Mucosa of descending colon (tissue), 3 donors: ENCODE data around the gene SLFN5. TPM values are rescaled to one million over a fixed set of nuclear protein-coding genes. Genes with fewer than 3 reads are reported as not detected.
"Not testable (repeated sequence)": the region's sequence is repeated elsewhere in the genome, so short reads cannot be mapped to it uniquely, and the experiment has no call there.

Experiments used
- ATAC-seq: fragments of 200-7000 bp; cut with Tn5 transposase; one replicate; pipeline ENCODE4 v1.9.1; 2020; ENCODE audit warnings: mild to moderate bottlenecking, moderate library complexity
- DNase-seq, 3 donors: peaks; one replicate each; pipeline ENCODE4 v3.0.0-alpha.2; 2020
- H3K36me3 ChIP-seq: fragments of 200-600 bp; one replicate; pipeline ENCODE4 v1.8.0; 2021; ENCODE audit warnings: low read depth, mild to moderate bottlenecking
- H3K4me1 ChIP-seq: fragments of 200-600 bp; one replicate; pipeline ENCODE4 v1.8.0; 2021; ENCODE audit warnings: low read depth, mild to moderate bottlenecking
- H3K4me3 ChIP-seq: fragments of 200-600 bp; one replicate; pipeline ENCODE4 v1.8.0; 2021; ENCODE audit warnings: mild to moderate bottlenecking
- H3K9me3 ChIP-seq: fragments of 200-600 bp; one replicate; pipeline ENCODE4 v1.8.0; 2021; ENCODE audit warnings: mild to moderate bottlenecking
- CTCF ChIP-seq: fragments of 200-600 bp; IDR thresholded peaks from one replicate; pipeline ENCODE4 v1.8.0; 2022; ENCODE audit warnings: antibody characterized with exemption, mild to moderate bottlenecking
- intact Hi-C, 2 donors: fragments of 100-400 bp; cut with DNase I in 1 of 2; cut with micrococcal nuclease in 1 of 2; formaldehyde crosslinking; loops; one replicate each; pipeline versions ENCODE4 v1.11.0 to v1.11.1; 2022; cut with DNase I, micrococcal nuclease
- total RNA-seq, 3 donors: library from RNA; stranded (reverse); fragmentation: NEBNext Ultra II Directional in 2 of 3; extraction: Animal tissue kit (Norgen Biotek cat#: 25700) in 2 of 3; gene quantifications; one replicate each; pipeline versions ENCODE4 v1.2.1 to v1.2.4, GENCODE V29; 2021 to 2023
- donor health status: DM: no; HTN: no; CAD: no; lungs with moderate emphysema.
- donor health status: DM: no; HTN: no; CAD: no.
- donor health status: DM: no; HTN: yes; CAD: no.

Gene SLFN5
- total RNA-seq, 3 donors from 2014 or later: 8.5 to 29.7 (median 11.7) TPM

DNA sequence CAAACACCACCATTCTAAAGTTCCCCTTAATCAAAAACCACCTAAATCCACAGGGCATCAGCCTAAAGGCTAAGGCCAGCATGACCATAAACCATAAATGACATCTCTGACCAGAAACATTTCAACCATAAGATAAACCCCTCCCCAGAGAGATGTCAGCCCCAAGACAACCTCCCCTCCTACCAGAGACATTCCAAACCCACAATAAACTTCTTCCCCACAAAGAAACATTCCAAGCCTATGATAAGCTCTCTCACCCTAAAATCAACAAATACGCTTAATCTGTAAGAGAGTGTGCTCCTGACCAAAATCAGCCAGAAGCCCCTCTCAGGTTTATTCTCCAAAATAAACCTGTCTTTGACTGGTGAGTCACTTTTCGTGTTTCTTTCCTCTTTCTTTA is 54.8 kb downstream of the SLFN5 start:
- no peak for DNase-seq
- intact Hi-C loops: no loop called here

DNA sequence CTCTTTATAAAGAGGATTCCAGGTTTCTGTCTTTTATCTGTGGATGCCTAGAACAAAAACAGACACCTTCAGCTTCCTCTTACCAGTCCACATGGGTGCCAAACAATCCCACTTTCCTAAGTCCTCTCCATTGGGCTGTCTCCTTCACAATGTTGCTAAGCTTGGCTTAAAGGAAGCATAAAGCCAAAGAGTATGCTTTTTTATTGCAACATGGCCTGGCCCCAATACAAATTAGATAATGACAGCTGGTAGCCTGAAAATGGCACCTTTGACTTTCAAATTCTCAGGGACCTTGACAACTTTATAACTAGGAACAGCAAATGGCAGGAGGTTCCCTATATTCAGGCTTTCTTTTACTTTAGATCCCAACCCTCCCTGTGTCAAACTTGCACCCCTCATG is 55.8 kb downstream of the SLFN5 start:
- Histone ChIP-seq H3K36me3 (no peaks in the 10 kb centered on the region), H3K4me3 (no peak overlapping the region), H3K9me3 (no peaks in the 10 kb centered on the region), H3K4me1 (no peaks in the 10 kb centered on the region)
- DNase-seq: no peak
- no peak for TF ChIP-seq CTCF
- ATAC-seq: no peak
- intact Hi-C loops: no loop called here

More for the DNA sequence above, 54.8 kb downstream of the SLFN5 start:
- H3K9me3 ChIP-seq: no peaks in the 10 kb centered on the region
- H3K4me1 ChIP-seq: no peaks in the 10 kb centered on the region
- no peaks in the 10 kb centered on the region for H3K36me3 ChIP-seq
- H3K4me3 ChIP-seq: no peak overlapping the region
- ATAC-seq: no peak
- no peak for TF ChIP-seq CTCF

DNA sequence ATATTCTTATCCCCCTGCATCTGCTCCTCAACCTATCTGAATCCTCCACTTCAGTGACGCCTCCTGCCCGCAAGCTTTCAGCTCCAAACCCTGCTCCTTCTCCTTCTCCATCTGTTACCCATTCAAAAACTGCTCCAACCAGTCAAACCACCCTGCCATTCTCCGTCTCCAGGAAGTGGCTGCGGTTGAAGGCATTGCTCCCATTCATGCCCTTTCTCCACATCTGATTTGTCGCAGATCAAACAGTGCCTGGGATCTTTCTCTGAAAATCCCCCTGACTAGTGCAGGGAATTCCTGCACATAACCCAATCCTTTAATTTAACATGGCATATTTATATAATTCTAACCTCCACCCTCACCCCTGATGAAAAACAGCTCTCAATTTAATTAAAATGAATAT is 56.3 kb downstream of the SLFN5 start:
- H3K9me3 ChIP-seq: no peaks in the 10 kb centered on the region
- DNase-seq (peak in 1 of 3 donors; percentile 39), ATAC-seq (peak; percentile 33)
- no peak for TF ChIP-seq CTCF
- no peaks in the 10 kb centered on the region for H3K36me3 ChIP-seq
- no peak overlapping the region for H3K4me3 ChIP-seq
- intact Hi-C loops: no loop called here
- no peaks in the 10 kb centered on the region for H3K4me1 ChIP-seq

GRCh38 chr17:35309345-35309744 is 66.5 kb downstream of the SLFN5 start:
- H3K9me3 ChIP-seq, H3K36me3 ChIP-seq, H3K4me1 ChIP-seq, H3K4me3 ChIP-seq, ATAC-seq, DNase-seq, intact Hi-C loops: not testable (repeated sequence)

DNA sequence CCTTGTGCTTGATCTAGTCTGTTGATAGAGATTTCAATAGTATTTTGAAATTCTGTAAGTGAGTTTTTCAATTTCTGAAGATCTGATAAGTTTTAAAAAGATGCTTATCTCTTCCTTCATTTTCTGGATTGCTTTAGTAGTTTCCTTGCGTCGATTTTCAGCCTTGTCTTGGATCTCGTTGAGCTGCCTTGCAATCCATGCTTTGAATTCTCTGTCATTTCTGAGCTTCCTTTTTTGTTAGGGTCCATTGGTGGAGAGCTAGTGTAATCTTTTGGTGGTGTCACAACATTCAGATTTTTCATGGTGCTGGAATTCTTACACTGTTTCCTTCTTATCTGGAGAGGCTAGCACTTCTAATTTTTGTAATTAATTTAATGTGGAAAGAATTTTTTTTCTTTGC is 69.5 kb downstream of the SLFN5 start:
- intact Hi-C loops: loop anchor here (5.0 kb wide), 3 partner anchors 220 to 435 kb away; partner anchors contain the start of gene SLFN12L (in 1 of the 2)
- peaks cover 4% of the 10 kb centered on the region for H3K9me3 ChIP-seq
- no peaks in the 10 kb centered on the region for H3K36me3 ChIP-seq
- TF ChIP-seq CTCF: no peak
- no peaks in the 10 kb centered on the region for H3K4me1 ChIP-seq
- ATAC-seq (no peak), DNase-seq (no peak)
- H3K4me3 ChIP-seq: no peak overlapping the region

DNA sequence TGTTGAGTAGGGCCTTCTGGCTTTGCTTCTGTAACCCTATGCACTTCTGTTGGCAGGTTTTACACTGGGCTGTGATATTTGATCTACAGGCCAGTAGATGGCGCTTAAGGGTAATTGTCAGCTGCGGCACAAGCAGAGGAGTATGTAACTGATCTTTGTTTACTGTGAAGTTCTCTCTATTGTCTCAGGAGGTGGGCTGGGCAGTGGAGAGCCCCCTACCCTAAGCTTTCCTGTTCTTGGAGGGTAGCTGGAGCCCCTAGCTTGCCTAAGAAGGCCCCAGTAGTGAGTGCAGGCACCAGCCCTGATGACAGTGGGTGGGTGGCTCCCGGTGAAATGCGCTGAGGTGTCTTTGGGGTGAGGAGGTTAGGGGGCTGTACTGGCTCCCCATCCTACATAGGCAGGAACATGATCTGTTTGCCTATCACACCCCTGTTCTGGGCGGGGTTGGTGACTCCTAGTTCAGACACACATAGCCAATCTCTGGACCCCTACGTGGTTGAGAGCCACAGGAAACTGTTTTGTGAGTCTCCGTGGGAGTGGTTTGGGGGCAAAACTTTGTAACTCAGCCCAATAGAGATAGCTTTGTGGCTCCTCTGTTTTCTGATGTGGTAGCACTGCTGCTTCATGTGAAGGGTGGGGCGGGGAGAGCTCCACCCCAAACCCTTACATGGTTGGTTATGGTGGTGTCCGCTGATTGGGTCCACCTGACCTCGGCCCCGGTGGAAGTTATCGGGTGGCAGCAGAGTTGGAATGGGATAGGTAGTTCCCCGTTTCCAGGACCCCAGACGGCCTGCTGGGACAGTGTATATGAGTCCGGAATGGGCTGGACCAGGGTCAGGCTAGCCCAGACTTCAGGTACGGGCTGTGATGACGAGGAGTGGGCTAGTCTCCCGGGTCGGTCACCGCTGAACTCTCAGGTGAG is 70.2 kb downstream of the SLFN5 start:
- ATAC-seq: peak; percentile 89
- no peak overlapping the region for H3K4me3 ChIP-seq

More for the DNA sequence above, 70.2 kb downstream of the SLFN5 start:
- Histone ChIP-seq H3K9me3 (peaks cover 4% of the 10 kb centered on the region), H3K36me3 (no peaks in the 10 kb centered on the region), H3K4me1 (no peaks in the 10 kb centered on the region)
- intact Hi-C loops: loop anchor here (5.0 kb wide), 3 partner anchors 219 to 434 kb away; partner anchors contain the start of gene SLFN12L (in 1 of the 2)
- peak; percentile 60 for TF ChIP-seq CTCF
- DNase-seq: peak; percentile 46 to 76 (median 47)
